Loucy (cell line): ENCODE data around the gene SPATC1L.

Source experiments
- H2AFZ ChIP-seq: fragments of 200-600 bp; sonication (generic); 2 replicates; pipeline ENCODE4 v1.6.0; 2016; ENCODE audit warnings: antibody characterized with exemption, mild to moderate bottlenecking, low read length, moderate library complexity
- H3F3A ChIP-seq: fragments of 200-600 bp; 2 replicates; pipeline ENCODE4 v1.6.0; 2016; ENCODE audit warnings: antibody characterized with exemption, low read depth, mild to moderate bottlenecking
- H3K27me3 ChIP-seq: fragments of 200-600 bp; sonication (generic); 2 replicates; pipeline ENCODE4 v1.6.1; 2014; ENCODE audit warnings: low read length, mild to moderate bottlenecking; ENCODE audit not compliant: insufficient read depth, poor library complexity, severe bottlenecking
- H3K36me3 ChIP-seq: fragments of 200-600 bp; sonication (generic); 2 replicates; pipeline ENCODE4 v1.6.1; 2016; ENCODE audit warnings: low read length; ENCODE audit not compliant: insufficient read depth
- H3K4me1 ChIP-seq: fragments of 200-600 bp; sonication (generic); 2 replicates; pipeline ENCODE4 v1.5.1; 2014; ENCODE audit warnings: low read length, mild to moderate bottlenecking; ENCODE audit not compliant: insufficient read depth, poor library complexity, severe bottlenecking
- H3K4me2 ChIP-seq: fragments of 200-600 bp; sonication (generic); 2 replicates; pipeline ENCODE4 v1.6.0; 2014; ENCODE audit warnings: antibody characterized with exemption, low read length, low read depth, mild to moderate bottlenecking; ENCODE audit not compliant: poor library complexity, severe bottlenecking
- H3K4me3 ChIP-seq: fragments of 200-600 bp; sonication (generic); 2 replicates; pipeline ENCODE4 v1.5.1; 2014; ENCODE audit warnings: low read length, mild to moderate bottlenecking, mixed read lengths; ENCODE audit not compliant: poor library complexity, severe bottlenecking
- H3K79me2 ChIP-seq: fragments of 200-600 bp; sonication (generic); 2 replicates; pipeline ENCODE4 v1.6.1; 2014; ENCODE audit warnings: low read length; ENCODE audit not compliant: insufficient read depth
- H3K9ac ChIP-seq: fragments of 200-600 bp; sonication (generic); 2 replicates; pipeline ENCODE4 v1.6.0; 2014; ENCODE audit warnings: mild to moderate bottlenecking, low read depth, low read length, moderate library complexity; ENCODE audit not compliant: poor library complexity, severe bottlenecking
- H3K9me2 ChIP-seq: fragments of 200-600 bp; sonication (generic); replicated peaks from 2 replicates; pipeline ENCODE4 v1.6.1; 2016; ENCODE audit warnings: low read depth, low read length, mixed read lengths
- H3K9me3 ChIP-seq: fragments of 200-600 bp; sonication (generic); 2 replicates; pipeline ENCODE4 v1.6.1; 2014; ENCODE audit warnings: mild to moderate bottlenecking, antibody characterized with exemption, low read length, low read depth; ENCODE audit not compliant: insufficient read depth
- H4K20me1 ChIP-seq: fragments of 200-600 bp; sonication (generic); 2 replicates; pipeline ENCODE4 v1.6.0; 2014; ENCODE audit warnings: antibody characterized with exemption, low read length, mild to moderate bottlenecking; ENCODE audit not compliant: insufficient read depth, poor library complexity, severe bottlenecking
- CTCF ChIP-seq: fragments of 200-600 bp; sonication (generic); conservative IDR thresholded peaks from 2 replicates; pipeline ENCODE4 v1.5.1; 2014; ENCODE audit warnings: mild to moderate bottlenecking, antibody characterized with exemption, low read length
- EZH2phosphoT487 ChIP-seq: fragments of 200-600 bp; IDR thresholded peaks from 2 replicates; pipeline ENCODE4 v1.6.1; 2018; ENCODE audit warnings: antibody characterized with exemption, mild to moderate bottlenecking, moderate library complexity, borderline replicate concordance

Gene SPATC1L

GRCh38 chr21:46154155-46154954, 29.9 kb downstream of the SPATC1L start:
- no peak overlapping the region for H3K9ac ChIP-seq
- H3K9me2 ChIP-seq, result no peaks in the 10 kb centered on the region
- TF ChIP-seq CTCF, result no peak
- H3K9me3 ChIP-seq, result no peaks in the 10 kb centered on the region
- no peaks in the 10 kb centered on the region for H3F3A ChIP-seq
- no peaks in the 10 kb centered on the region for H3K79me2 ChIP-seq
- no peaks in the 10 kb centered on the region for H4K20me1 ChIP-seq
- H3K27me3 ChIP-seq, result no peaks in the 10 kb centered on the region
- H3K4me1 ChIP-seq, result no peaks in the 10 kb centered on the region
- H3K4me2 ChIP-seq, result no peak overlapping the region
- no peak overlapping the region for H3K4me3 ChIP-seq
- no peak overlapping the region for H2AFZ ChIP-seq
- H3K36me3 ChIP-seq, result no peaks in the 10 kb centered on the region

- no peaks in the 10 kb centered on the region for H3K36me3 ChIP-seq
- H3K9me3 ChIP-seq, result no peaks in the 10 kb centered on the region
- H3F3A ChIP-seq, result no peaks in the 10 kb centered on the region
- no peak for TF ChIP-seq EZH2phosphoT487
- TF ChIP-seq CTCF, result peak; percentile 74
- no peaks in the 10 kb centered on the region for H3K9me2 ChIP-seq
- no peaks in the 10 kb centered on the region for H4K20me1 ChIP-seq
- no peaks in the 10 kb centered on the region for H3K79me2 ChIP-seq
- H3K4me3 ChIP-seq, result no peak overlapping the region
- no peaks in the 10 kb centered on the region for H3K27me3 ChIP-seq
- no peaks in the 10 kb centered on the region for H3K4me1 ChIP-seq
- no peak overlapping the region for H3K9ac ChIP-seq
- 0 out of 2 replicates have a peak overlapping the region, but pooled peaks have one; percentile 61 for H2AFZ ChIP-seq
- H3K4me2 ChIP-seq, result no peak overlapping the region
Observed at GRCh38 chr21:46153247-46154154, 30.8 kb downstream of the SPATC1L start.

GRCh38 chr21:46152927-46153246, 31.4 kb downstream of the SPATC1L start:
- Histone ChIP-seq H3K9ac (no peak overlapping the region), H3F3A (no peaks in the 10 kb centered on the region), H3K4me1 (no peaks in the 10 kb centered on the region), H3K79me2 (no peaks in the 10 kb centered on the region), H3K9me2 (no peaks in the 10 kb centered on the region), H3K9me3 (no peaks in the 10 kb centered on the region), H4K20me1 (no peaks in the 10 kb centered on the region), H3K4me2 (no peak overlapping the region), H3K36me3 (no peaks in the 10 kb centered on the region), H3K27me3 (no peaks in the 10 kb centered on the region), H2AFZ (no peak overlapping the region), H3K4me3 (no peak overlapping the region)
- TF ChIP-seq EZH2phosphoT487, result no peak
- TF ChIP-seq CTCF, result no peak
